ENCODE results near the gene TNRC6A.

GRCh38 chr16:24685539-24686432, 43.7 kb upstream of the TNRC6A start:
- TF ChIP-seq, protein P1, sequence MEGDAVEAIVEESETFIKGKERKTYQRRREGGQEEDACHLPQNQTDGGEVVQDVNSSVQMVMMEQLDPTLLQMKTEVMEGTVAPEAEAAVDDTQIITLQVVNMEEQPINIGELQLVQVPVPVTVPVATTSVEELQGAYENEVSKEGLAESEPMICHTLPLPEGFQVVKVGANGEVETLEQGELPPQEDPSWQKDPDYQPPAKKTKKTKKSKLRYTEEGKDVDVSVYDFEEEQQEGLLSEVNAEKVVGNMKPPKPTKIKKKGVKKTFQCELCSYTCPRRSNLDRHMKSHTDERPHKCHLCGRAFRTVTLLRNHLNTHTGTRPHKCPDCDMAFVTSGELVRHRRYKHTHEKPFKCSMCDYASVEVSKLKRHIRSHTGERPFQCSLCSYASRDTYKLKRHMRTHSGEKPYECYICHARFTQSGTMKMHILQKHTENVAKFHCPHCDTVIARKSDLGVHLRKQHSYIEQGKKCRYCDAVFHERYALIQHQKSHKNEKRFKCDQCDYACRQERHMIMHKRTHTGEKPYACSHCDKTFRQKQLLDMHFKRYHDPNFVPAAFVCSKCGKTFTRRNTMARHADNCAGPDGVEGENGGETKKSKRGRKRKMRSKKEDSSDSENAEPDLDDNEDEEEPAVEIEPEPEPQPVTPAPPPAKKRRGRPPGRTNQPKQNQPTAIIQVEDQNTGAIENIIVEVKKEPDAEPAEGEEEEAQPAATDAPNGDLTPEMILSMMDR (IDR thresholded peaks at IDR 0.05): no peak
- TF ChIP-seq POLR2AphosphoS5 (IDR thresholded peaks at IDR 0.05): no peak

Data from breast epithelium (tissue), 3 donors.